ENCODE results near the gene CEPT1.
"Not testable (repeated sequence)": the region's sequence is repeated elsewhere in the genome, so short reads cannot be mapped to it uniquely, and the experiment has no call there.

CEPT1 gene

DNA sequence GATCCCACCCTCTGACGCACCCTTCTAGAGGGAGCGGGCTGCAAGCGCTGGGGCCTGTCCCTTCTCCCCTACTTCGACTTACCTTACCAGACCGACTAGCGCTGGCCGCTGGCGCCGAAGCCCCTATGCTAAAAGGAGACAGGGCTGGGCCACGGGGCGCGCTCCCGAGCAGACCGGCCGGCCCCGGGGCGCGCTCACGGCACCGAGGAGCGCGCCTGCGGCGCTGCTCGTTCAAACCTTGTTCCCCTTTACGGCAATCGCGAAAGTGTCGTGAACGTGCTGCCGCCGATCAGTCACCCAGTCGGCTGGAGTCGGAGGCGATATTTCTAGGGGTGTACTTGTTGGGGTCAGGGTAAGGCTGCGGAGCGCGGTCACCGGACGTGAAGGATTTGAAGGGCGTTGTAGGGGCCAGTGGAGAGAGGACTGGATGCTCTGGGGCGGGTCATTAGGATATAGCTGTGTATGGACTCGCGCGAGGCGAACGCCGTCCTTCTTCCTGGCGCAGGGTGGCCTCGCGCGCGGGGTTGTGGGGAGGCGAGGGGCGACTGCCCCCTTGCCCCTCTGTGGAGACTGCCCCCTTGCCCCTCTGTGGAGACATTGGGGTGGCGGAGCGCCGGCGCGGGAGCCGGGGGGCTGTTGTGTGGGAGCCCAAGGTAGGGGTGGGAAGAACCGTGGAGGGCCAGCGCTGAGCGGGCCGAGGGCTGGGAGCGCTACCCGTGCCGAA, at the start of gene CEPT1, which contains the start of gene DRAM2:
CEPT1 (plus strand) TSS at position 268 of the 724 bp plus-strand sequence. CDS start 7,492 bp downstream, outside the sequence.
DRAM2 (minus strand) TSS at position 138 of the 724 bp plus-strand sequence. CDS start 8,539 bp downstream, outside the sequence.
- DNase-seq, result peak; percentile 88

DNA sequence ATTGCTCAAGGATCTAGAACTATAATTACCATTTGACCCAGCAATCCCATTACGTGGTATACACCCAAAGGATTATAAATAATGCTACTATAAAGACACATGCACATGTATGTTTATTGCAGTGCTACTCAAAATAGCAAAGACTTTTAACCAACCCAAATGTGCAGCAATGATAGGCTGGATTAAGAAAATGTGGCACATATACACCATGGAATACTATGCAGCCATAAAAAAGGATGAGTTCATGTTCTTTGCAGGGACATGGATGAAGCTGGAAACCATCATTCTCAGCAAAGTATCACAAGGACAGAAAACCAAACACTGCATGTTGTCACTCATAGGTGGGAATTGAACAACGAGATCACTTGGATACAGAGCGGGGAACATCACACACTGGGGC, 44.6 kb upstream of the CEPT1 start:
- DNase-seq, result not testable (repeated sequence)

DNA sequence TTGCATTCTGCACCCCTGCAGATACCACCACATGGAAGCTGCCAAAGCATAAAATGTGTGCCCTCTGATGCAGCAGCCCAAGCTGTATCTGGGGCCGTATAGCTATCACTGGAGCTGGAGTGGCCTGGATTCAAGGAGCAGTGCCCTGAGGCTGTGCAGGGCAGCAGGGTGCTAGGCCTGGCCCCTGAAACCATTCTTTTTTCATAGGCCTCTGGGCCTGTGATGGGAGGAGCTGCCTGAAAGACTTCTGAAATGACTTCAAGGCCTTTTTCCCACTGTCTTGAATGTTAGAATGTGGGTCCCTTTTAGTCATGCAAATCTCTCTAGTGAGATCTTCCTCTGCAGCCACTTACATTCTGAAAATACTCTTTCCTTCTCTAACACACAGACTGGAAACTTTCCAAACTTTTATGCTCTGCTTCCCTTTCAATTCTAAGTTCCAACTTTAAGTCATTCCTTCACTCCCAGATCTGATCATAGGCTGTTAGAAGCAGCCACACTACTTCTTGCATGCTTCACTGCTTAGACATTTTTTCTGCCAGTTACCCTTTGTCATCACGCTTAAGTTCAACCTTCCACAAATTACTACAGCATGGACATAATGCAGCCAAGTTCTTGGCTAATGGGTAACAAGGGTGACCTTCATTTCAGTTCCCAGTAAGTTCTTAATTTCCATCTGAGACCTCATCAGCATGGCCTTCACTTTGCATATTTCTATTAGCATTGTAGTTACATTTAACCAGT, 42.5 kb upstream of the CEPT1 start:
- DNase-seq, result no peak

- DNase-seq, result no peak
Observed at GRCh38 chr1:111099289-111099688, 40.7 kb upstream of the CEPT1 start.

- no peak for DNase-seq
Observed at GRCh38 chr1:111101854-111102642, 38.0 kb upstream of the CEPT1 start.

GRCh38 chr1:111104981-111105380, 35.0 kb upstream of the CEPT1 start:
- no peak for DNase-seq

DNA sequence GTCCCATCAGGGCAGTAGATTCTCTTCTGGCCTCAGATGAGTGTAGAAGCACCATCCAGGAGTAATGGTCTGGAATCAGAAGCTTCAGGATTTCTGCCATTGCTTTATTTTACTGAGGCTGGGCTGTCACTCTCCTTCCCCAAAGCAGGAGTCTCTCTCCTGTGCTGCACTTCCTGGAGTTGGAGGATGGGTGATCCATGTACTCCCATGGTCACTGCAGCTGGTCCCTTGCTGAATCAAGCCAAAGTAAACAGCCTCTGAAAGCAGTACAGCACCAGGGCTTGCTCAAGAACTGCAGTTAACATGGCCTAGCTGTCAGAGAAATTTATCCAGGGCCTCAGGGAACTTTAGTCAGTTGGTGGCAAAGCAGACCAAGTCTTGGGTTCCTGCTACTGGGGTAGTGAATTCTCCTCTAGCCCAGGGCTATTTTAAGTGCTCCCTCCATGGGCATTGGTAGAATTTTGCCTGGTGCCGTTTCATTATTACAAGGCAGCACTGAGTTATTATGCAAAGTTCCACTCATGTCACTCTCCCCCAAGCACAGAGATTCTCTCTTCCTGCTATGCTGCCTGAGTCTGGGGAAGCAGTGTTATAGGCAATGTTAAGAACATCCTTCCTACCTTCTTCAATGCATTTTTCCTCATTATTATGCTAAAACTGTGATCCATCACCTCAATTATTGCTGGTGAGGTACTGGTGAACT, 29.7 kb upstream of the CEPT1 start:
- DNase-seq, result no peak

DNA sequence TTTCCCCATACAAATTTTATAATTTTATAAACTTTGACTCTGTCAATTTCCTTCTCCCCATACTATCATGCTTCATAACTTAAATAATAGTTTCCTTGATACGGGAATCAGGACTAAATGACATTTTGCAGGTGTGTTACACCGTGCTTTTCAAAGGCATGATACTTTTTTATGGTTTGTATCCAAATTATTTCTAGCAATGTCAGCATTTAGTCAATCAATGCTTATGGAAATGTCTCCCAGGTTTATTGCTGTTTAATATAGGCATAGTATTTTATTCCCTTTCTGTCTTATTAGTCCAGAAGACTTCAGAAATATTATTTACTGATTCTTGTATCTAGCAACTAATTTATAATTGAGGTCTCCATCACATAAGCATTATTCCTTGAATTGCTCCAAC, 23.5 kb upstream of the CEPT1 start:
- no peak for DNase-seq

DNA sequence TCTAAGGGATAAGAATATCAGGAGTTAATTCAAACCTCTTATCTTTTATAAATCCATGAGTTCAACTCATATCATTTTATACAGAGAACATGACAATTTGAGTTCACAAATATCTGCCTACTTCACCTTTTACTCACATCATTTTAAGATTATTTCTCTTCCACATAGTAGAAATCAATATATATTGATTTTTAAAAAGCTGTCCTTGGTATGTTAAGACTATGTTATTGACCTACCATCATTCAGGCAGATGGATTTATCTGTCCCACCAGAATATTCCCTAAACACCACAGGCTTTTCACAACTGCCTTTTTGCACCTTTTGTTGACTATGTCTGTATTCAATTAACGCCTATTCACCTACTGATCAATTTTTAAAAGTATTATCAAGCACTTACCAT, 13.7 kb upstream of the CEPT1 start:
- DNase-seq, result no peak

GRCh38 chr1:111127923-111128643, 11.9 kb upstream of the CEPT1 start:
- DNase-seq, result no peak

DNA sequence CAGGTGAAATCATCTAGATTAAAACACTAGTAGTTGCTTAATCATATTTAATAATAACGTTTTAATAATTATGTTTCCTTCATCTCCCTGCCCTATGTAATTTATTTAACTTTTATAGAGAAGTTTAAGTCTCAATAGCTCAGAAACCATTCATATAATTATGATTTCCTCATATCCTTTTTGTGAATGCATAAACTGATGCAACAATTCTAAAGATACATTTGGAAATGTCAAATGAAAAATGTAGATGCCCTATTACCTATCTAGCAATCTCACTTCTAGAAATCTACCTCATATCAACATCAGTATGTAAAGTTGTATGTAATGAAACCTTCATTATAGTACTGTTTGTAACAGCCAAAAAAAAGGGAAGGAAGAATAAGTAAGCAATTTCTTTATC, 10.6 kb upstream of the CEPT1 start:
- no peak for DNase-seq

DNA sequence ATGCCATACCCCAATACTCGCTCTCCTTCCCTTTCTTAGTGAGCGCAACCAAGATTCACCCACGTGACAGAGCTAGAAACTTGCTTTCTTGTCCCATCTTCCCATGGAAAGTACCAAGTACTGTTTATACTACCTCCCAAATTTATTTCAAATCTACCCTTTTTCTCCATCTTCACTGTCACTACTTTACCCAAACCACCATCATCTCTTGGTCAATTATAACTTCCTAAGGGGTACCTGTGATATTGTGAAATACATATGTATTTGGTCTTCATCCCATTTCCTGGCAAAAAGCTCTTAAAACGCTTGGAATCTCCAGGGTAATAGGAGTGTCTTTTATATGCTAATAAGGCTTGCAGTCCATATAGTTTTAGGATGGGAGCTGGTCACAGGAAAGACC, 8.3 kb upstream of the CEPT1 start:
- DNase-seq, result no peak

DNA sequence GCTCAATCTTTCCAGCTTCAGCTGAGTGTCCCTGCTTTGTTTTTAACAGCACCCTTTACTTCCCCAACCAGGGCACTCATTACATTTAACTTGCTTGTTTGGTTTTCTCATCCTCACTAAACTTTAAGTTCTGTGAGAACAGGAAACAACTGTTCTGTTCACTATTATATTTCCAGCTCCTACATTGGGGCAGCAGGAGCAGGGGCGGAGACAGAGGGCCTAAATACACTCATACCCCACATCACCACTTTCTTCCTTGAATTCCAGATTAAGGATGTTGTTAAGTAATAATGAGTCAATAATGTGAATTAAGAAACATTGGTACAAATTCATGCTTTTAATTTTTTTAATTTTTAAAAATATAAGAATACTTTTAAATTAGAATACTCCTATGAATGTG, 6.2 kb upstream of the CEPT1 start:
- DNase-seq, result no peak

DNA sequence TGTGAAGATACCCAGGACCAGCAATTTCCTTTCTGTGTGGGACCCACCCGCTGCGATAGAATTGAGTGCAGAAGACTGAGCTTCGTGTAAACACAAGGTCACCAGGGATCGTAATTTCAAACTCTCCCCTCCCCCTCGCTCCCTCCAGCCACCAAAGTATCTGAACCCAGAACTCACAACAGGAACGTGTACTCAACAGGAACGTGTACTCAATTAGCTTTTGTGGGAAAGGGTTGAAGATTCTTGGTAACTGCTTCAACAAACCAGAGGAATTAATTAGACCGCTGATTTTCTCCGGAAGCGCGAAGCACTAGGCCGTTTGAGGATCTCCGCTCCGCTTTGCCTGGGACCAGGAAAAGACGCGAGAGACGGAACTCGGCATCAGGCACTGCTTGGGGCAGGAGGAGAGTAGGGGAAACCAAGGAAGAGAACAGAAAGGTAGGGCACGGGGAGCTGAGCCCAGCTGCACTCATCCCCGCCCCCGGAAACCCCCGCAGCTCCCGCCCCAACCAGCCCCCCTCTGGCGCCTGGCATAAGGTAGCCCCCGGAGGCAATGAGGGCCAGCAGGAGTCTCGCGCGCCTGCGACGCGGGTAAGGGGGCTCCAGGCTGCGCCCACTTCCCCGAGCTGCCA, 583 bp upstream of the CEPT1 start:
- DNase-seq, result peak; percentile 76

- DNase-seq, result peak; percentile 47
Observed at GRCh38 chr1:111140680-111140967, 601 bp downstream of the CEPT1 start.

DNA sequence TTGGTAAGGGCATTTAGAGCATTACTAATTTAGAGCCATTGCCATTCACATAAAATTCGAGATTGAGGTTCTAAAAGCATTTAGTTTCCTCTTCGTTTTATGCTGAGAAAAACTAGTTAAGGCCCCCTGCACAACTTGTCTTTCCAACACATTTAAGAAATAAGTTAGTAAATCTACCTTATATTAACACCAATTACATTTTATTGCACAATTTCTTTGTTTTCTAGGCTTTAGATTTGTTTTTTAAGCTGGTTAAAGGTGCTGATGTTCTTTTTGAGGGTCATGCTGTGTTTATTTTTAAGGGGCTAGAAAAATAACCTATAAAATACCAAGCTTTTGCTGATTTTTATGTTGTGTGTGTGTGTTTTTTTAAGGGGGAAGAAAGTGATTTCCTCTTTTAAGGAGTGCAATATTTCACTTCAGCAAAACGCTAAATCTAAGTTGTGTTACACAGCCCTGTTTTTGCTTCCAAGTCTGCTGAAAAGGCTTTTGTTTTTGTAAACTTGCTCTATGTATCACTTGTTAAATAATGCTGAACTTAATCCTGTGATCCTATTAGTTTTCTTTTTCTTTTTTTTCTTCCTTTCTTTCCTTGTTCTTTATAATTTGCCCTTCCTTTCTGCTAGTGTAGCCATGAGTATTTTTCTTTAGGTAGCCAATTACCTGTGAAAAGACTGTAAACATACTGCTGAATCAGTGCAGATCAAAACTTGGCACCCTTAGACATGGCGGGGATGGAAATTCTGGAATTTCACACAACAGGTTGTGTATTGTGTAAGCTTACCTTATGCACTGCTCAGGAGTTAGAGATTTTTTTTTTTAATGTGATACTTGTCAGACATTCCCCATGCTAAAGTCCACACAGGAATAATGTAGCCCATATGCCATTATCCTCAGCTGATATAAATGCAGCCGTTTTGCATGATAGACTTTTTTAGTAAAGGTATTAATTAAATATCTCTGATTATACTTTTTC, 1.5 kb downstream of the CEPT1 start:
- no peak for DNase-seq

- no peak for DNase-seq
Observed at GRCh38 chr1:111142356-111142975, 2.4 kb downstream of the CEPT1 start.

- DNase-seq, result no peak
Observed at GRCh38 chr1:111145542-111145941, 5.5 kb downstream of the CEPT1 start.

DNA sequence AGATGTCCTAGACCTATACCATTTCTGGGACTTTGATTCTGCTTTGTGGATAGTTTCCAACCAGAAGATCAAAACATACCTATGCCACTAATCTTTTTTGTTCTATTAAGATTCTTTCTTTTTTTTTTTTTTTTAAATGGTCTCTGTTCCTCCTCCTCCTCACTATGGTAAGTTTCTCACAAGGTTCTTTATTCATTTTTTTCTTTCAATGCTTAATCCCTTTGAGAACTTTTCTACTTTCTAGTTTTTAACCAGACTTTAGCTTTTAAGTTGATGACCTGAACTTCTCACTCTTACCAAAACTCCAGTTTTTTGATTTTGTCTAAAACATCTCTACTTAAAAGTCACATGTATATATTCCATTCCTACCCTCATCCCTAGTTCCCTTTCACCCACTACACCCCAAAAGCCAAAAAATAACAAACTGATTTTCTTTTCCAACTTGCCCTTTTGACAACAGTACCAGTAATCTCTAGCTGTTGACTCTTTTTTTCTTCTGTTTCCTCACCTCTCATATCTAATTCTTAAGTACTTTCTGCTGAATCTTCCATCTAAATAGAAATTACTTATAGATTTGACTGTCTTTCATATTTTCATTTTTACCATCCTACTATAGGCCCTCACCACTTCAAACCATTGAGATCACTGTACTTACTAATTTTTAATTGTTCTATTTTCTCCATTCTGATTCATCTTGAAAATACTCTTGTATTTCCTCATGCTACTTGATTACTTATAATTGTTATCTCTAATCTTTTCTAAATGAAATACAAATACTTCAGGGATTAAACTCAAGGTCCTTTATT, 6.1 kb downstream of the CEPT1 start:
- DNase-seq, result no peak

All from T1000 (cell line).